ENCODE measurements around the gene MVB12B.

MVB12B gene

DNA sequence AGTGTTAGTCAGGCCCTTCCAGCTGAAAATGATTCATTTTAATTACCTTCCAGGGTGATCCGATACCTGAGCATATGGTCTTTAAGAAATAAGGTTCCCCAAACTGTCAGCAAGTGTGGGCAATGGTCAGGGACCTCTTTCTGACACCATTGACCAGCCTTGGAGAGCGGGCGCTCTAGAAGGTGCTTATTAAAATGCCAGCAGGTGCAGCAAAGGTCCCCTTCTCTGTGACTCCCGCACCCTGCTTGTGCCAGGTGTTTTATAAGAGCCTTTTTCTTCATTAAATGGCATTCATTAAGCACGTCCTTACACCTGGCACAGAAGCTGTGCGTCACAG, 85.3 kb downstream of the MVB12B start:
- H3K36me3 ChIP-seq: peaks cover 0 to 20% (median 0%) of the 10 kb centered on the region in 3 donors
- no peaks in the 10 kb centered on the region for H3K4me1 ChIP-seq
- intact Hi-C loops (cut with DNase I; ENCODE audit: low total_unique reads): no loop called here
- H3K9me3 ChIP-seq: no peaks in the 10 kb centered on the region
- H3K4me3 ChIP-seq: no peak overlapping the region
- H3K27ac ChIP-seq: no peak overlapping the region
- no peak for TF ChIP-seq CTCF (IDR thresholded peaks at IDR 0.05)
- DNase-seq: no peak
- no peaks in the 10 kb centered on the region for H3K27me3 ChIP-seq

- Histone ChIP-seq H3K27me3 (no peaks in the 10 kb centered on the region), H3K4me3 (no peak overlapping the region), H3K27ac (no peak overlapping the region), H3K4me1 (no peaks in the 10 kb centered on the region), H3K9me3 (no peaks in the 10 kb centered on the region), H3K36me3 (peaks cover 0 to 20% (median 0%) of the 10 kb centered on the region in 3 donors)
- TF ChIP-seq CTCF (IDR thresholded peaks at IDR 0.05): no peak
- no peak for DNase-seq
- intact Hi-C loops (cut with DNase I; ENCODE audit: low total_unique reads): no loop called here
These were observed 86.3 kb downstream of the MVB12B start for GRCh38 chr9:126412905-126413304.

- H3K4me1 ChIP-seq: no peaks in the 10 kb centered on the region
- H3K27me3 ChIP-seq: no peaks in the 10 kb centered on the region
- no peak for TF ChIP-seq CTCF (IDR thresholded peaks at IDR 0.05)
- H3K27ac ChIP-seq: no peak overlapping the region
- peaks cover 0 to 14% (median 0%) of the 10 kb centered on the region in 3 donors for H3K36me3 ChIP-seq
- no peak for DNase-seq
- intact Hi-C loops (cut with DNase I; ENCODE audit: low total_unique reads): no loop called here
- no peaks in the 10 kb centered on the region for H3K9me3 ChIP-seq
- H3K4me3 ChIP-seq: no peak overlapping the region
These were observed 86.9 kb downstream of the MVB12B start for GRCh38 chr9:126413391-126414068.

GRCh38 chr9:126415741-126416370, 89.2 kb downstream of the MVB12B start:
- Histone ChIP-seq H3K4me1 (no peaks in the 10 kb centered on the region), H3K36me3 (peaks cover 0 to 4% (median 0%) of the 10 kb centered on the region in 3 donors), H3K4me3 (no peak overlapping the region), H3K9me3 (no peaks in the 10 kb centered on the region), H3K27ac (no peak overlapping the region), H3K27me3 (no peaks in the 10 kb centered on the region)
- no peak for DNase-seq
- no peak for TF ChIP-seq CTCF (IDR thresholded peaks at IDR 0.05)
- intact Hi-C loops (cut with DNase I; ENCODE audit: low total_unique reads): no loop called here

- no peak for DNase-seq
- H3K9me3 ChIP-seq: no peaks in the 10 kb centered on the region
- H3K27ac ChIP-seq: no peak overlapping the region
- intact Hi-C loops (cut with DNase I; ENCODE audit: low total_unique reads): no loop called here
- no peak overlapping the region for H3K4me3 ChIP-seq
- H3K27me3 ChIP-seq: no peaks in the 10 kb centered on the region
- no peak for TF ChIP-seq CTCF (IDR thresholded peaks at IDR 0.05)
- no peaks in the 10 kb centered on the region for H3K4me1 ChIP-seq
- H3K36me3 ChIP-seq: peaks cover 5 to 15% (median 7%) of the 10 kb centered on the region in 3 donors
These were observed 90.4 kb downstream of the MVB12B start for GRCh38 chr9:126417043-126417442.
